LNCaP clone FGC (cell line): ENCODE measurements around the gene TGM1.

ENCODE experiments used
- DNase-seq: peaks from one replicate; pipeline ENCODE4 v3.0.0-alpha.2; 2011; ENCODE audit warnings: low read depth
- H3K4me3 ChIP-seq: 2 replicates; pipeline ENCODE4 v1.5.1; 2011; ENCODE audit warnings: mild to moderate bottlenecking, low read depth, low read length, control low read depth
- TF ChIP-seq, protein P1 (sequence below): IDR thresholded peaks from 2 replicates; pipeline ENCODE4 v1.5.1; 2012; ENCODE audit warnings: mild to moderate bottlenecking; ENCODE audit not compliant: control insufficient read depth, insufficient read depth; ENCODE audit errors: extremely low read depth

TGM1 gene

DNA sequence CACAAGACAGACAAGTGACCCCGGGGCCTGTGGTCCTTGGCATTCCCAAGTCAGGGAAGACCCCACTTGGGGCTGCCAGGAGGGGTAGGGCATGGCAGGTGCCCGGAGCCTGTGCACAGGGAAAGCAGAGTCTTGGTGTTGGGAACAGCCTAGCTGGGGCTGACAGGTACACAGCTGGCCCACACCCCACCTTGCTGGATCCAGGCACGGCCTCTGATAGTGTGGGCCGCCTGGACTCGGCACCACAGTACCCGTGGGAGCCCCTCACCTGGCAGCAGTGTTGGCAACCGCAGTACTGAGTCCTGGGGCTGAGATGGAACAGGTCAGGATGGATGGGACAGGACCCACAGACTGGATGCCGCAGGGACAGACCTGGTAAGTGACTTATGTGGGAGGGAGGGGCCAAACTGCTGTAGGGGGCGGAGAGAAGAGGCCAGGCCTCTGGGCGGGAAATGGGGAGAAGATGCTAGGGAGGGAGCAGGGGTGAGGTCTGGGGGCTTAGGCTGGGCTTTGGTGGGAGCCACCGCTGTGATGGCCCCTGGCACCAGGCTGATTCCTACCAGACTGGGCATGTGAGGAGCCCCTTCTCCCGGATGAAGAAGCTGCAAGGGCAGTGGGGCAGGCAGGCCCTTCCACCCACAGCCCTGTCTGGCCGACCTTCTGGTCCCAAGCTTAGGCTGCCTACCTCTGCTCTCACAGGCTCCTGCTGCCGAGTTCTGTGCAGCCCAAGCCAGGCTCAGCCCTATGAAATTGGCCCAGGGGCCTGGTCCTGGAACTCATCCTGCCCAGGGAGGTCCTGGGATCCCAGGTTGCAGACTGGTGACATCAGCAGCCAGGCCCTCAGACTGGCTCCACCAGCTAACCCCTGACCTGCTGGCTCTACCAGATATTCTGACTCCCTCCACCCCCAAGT is at the start of gene TGM1:
TSS of gene TGM1 (minus strand) at position 357 of the 913 bp plus-strand sequence. CDS start 825 bp downstream, outside the sequence.
- no peak for DNase-seq

DNA sequence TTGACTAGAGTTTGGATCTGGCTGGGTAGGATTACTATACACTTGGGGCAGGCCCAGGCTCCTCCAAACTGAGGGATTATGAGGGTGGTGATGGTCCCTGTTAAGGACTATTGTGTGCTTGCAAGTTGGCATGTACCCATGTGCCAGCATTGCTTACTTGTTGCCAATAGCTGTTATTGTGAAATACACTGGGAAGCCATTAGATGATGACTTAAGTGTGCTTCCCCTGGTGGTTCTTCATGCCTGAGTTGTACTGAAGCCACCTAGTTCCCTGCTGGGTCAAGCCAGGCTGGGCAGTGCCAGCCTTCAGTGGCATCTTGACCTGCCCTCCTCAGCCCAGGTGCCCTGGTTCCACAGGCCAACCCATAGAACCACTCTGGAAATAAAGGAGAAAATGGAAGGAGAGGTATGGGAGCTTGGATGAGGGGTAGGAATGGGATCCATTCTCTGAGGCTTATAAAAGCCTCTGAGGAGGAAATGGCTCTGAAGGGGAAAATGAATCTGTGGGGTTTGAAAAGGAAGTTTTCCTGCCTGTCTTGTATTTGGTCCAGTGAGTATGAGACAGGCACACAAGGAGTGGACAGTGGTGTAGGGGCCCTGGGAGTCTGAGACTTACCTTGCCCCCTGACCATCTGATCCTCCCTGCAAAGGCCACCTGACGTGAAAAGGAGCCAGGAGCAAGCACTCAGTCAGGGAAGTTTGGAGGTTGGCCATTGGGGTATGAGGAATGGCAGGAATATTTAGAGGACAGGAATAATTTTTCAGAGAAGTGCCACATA is 49.0 kb upstream of the TGM1 start:
- TF ChIP-seq, protein P1, sequence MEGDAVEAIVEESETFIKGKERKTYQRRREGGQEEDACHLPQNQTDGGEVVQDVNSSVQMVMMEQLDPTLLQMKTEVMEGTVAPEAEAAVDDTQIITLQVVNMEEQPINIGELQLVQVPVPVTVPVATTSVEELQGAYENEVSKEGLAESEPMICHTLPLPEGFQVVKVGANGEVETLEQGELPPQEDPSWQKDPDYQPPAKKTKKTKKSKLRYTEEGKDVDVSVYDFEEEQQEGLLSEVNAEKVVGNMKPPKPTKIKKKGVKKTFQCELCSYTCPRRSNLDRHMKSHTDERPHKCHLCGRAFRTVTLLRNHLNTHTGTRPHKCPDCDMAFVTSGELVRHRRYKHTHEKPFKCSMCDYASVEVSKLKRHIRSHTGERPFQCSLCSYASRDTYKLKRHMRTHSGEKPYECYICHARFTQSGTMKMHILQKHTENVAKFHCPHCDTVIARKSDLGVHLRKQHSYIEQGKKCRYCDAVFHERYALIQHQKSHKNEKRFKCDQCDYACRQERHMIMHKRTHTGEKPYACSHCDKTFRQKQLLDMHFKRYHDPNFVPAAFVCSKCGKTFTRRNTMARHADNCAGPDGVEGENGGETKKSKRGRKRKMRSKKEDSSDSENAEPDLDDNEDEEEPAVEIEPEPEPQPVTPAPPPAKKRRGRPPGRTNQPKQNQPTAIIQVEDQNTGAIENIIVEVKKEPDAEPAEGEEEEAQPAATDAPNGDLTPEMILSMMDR = no peak
- no peak for DNase-seq
- no peak overlapping the region for H3K4me3 ChIP-seq

More for the DNA sequence above, at the start of gene TGM1:
- no peak within 1 kb of the TSS for H3K4me3 ChIP-seq
- TF ChIP-seq, protein P1 = no peak

DNA sequence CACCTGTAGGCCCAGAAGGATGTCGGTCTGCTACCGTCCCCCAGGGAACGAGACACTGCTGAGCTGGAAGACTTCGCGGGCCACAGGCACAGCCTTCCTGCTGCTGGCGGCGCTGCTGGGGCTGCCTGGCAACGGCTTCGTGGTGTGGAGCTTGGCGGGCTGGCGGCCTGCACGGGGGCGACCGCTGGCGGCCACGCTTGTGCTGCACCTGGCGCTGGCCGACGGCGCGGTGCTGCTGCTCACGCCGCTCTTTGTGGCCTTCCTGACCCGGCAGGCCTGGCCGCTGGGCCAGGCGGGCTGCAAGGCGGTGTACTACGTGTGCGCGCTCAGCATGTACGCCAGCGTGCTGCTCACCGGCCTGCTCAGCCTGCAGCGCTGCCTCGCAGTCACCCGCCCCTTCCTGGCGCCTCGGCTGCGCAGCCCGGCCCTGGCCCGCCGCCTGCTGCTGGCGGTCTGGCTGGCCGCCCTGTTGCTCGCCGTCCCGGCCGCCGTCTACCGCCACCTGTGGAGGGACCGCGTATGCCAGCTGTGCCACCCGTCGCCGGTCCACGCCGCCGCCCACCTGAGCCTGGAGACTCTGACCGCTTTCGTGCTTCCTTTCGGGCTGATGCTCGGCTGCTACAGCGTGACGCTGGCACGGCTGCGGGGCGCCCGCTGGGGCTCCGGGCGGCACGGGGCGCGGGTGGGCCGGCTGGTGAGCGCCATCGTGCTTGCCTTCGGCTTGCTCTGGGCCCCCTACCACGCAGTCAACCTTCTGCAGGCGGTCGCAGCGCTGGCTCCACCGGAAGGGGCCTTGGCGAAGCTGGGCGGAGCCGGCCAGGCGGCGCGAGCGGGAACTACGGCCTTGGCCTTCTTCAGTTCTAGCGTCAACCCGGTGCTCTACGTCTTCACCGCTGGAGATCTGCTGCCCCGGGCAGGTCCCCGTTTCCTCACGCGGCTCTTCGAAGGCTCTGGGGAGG is 47.9 kb upstream of the TGM1 start, which contains the start of gene LTB4R:
TSS of gene LTB4R (plus strand) at position 857 of the 959 bp plus-strand sequence. CDS start 4,150 bp downstream, outside the sequence.
- DNase-seq = peak; percentile 71
- TF ChIP-seq, protein P1 = peak; percentile 67
- peak within 1 kb of the TSS; percentile 44 for H3K4me3 ChIP-seq

DNA sequence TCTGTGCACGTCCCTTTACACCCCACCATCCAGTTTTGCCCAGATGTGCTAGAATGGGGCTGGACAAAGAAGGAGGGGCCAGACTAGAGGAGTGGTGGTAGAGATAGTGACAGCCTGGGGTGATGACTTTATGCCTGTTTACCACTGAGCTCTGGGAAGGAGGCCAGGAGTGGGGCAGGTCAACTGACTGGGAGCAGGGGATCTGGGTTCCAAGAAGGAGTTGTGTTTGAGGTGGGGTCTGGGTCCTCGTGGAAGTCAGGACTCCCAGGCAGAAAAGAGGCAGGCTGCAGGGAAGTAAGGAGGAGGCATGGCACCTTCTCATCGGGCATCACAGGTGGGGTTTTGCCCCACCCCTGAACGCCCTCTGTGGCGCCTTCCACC is 47.3 kb upstream of the TGM1 start:
- TF ChIP-seq, protein P1 = no peak
- H3K4me3 ChIP-seq = peak overlapping the region; percentile 44
- no peak for DNase-seq

DNA sequence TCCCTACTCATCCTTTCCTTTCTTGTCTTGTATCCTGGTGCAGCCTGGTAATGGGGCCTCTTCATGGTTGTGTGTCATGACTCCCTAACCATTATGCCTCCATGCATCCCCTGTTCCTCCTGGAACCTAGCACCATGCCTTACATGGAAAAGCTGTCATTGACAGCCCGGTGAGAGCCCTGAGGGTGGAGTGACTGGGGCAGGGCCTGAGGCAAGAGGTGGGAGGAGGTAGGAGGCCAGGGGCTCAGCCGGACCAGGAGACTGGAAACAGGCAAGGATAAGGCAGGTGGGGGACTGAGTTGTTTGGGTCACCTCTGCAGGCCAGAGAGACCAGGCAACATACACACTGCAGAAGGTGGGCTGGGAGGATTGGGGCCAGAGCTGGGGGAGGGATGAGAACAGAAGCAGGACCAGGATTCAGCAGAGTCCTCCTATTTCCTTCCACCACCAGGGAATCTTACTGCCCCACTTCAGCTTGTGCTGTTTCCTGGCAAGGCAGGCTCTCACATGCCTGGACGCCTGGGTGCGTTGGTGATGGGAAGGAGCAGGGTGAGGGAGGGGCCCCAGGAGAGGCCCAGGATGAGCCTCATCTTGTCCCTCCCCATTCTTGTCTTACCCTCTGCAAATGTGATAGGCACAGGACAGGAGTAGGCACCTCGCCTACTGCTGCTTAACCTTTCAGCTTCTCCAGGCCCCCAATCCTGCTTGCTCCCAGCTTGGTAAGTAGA is 46.7 kb upstream of the TGM1 start, which contains the start of gene LTB4R2:
TSS of gene LTB4R2 (plus strand) at position 603 of the 727 bp plus-strand sequence. CDS start 525 bp downstream, outside the sequence.
- TF ChIP-seq, protein P1 = no peak
- DNase-seq = no peak
- H3K4me3 ChIP-seq = peak within 1 kb of the TSS; percentile 44
